GM20000 (cell line): ENCODE data around the gene GNAT1.

Experiments
- DNase-seq: peaks from one replicate; pipeline ENCODE4 v3.0.0; 2012; ENCODE audit warnings: low spot score
- TF ChIP-seq, protein P1 (sequence below): IDR thresholded peaks from 2 replicates; pipeline ENCODE4 v1.5.1; 2012; ENCODE audit warnings: mild to moderate bottlenecking, control low read depth; ENCODE audit errors: extremely low read depth, missing control alignments

The GNAT1 gene

GRCh38 chr3:50189989-50190388 lies 1.4 kb upstream of the GNAT1 start:
- no peak for DNase-seq
- TF ChIP-seq, protein P1, sequence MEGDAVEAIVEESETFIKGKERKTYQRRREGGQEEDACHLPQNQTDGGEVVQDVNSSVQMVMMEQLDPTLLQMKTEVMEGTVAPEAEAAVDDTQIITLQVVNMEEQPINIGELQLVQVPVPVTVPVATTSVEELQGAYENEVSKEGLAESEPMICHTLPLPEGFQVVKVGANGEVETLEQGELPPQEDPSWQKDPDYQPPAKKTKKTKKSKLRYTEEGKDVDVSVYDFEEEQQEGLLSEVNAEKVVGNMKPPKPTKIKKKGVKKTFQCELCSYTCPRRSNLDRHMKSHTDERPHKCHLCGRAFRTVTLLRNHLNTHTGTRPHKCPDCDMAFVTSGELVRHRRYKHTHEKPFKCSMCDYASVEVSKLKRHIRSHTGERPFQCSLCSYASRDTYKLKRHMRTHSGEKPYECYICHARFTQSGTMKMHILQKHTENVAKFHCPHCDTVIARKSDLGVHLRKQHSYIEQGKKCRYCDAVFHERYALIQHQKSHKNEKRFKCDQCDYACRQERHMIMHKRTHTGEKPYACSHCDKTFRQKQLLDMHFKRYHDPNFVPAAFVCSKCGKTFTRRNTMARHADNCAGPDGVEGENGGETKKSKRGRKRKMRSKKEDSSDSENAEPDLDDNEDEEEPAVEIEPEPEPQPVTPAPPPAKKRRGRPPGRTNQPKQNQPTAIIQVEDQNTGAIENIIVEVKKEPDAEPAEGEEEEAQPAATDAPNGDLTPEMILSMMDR: no peak

DNA sequence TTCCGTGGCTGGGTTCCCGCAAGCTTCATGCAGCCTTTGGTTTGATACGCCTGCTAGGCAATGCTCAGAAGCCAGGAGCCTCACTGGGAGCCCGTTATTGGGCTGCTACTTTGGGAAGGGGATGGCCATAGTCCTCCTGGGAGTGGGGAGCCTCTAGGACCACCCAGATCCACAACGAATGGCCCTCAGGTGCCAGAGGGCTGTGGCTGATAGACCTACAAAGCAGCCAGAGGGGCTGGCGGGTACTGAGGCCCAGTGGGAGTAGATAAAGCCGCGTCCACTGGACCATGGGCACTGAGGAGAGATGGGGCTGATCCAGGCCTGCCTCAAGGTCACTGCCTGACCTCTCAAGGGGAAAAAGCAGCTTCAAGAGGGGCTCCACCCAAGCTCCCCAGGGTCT lies 714 bp downstream of the GNAT1 start:
- no peak for DNase-seq
- TF ChIP-seq, protein P1: no peak

GRCh38 chr3:50192689-50193141 lies 1.3 kb downstream of the GNAT1 start:
- TF ChIP-seq, protein P1: peak; percentile 85

DNA sequence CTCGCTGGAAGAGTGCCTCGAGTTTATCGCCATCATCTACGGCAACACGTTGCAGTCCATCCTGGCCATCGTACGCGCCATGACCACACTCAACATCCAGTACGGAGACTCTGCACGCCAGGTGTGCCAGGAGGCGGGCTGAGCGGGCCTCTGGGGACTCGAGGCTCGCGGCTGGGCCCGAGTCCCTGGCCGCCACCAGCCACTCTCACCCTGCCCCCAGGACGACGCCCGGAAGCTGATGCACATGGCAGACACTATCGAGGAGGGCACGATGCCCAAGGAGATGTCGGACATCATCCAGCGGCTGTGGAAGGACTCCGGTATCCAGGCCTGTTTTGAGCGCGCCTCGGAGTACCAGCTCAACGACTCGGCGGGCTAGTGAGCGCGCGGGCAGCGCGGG lies 1.9 kb downstream of the GNAT1 start:
- TF ChIP-seq, protein P1: no peak
- DNase-seq: no peak

More at GRCh38 chr3:50192689-50193141, 1.3 kb downstream of the GNAT1 start:
- DNase-seq: peak; percentile 92

DNA sequence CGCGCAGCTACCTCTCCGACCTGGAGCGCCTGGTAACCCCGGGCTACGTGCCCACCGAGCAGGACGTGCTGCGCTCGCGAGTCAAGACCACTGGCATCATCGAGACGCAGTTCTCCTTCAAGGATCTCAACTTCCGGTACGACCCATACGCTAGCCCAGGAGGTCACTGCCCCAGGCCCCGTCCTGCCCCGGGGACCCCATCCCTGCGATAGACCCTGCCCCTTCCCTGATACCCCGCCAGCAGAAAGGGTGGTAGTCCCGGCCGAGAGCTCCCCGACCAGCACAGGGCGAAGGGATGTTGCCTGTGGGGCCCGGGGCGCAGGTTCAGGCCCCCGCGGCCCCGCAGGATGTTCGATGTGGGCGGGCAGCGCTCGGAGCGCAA lies 2.3 kb downstream of the GNAT1 start:
- TF ChIP-seq, protein P1: no peak
- no peak for DNase-seq

GRCh38 chr3:50194128-50194902 lies 2.9 kb downstream of the GNAT1 start:
- TF ChIP-seq, protein P1: peak; percentile 73
- peak; percentile 91 for DNase-seq

DNA sequence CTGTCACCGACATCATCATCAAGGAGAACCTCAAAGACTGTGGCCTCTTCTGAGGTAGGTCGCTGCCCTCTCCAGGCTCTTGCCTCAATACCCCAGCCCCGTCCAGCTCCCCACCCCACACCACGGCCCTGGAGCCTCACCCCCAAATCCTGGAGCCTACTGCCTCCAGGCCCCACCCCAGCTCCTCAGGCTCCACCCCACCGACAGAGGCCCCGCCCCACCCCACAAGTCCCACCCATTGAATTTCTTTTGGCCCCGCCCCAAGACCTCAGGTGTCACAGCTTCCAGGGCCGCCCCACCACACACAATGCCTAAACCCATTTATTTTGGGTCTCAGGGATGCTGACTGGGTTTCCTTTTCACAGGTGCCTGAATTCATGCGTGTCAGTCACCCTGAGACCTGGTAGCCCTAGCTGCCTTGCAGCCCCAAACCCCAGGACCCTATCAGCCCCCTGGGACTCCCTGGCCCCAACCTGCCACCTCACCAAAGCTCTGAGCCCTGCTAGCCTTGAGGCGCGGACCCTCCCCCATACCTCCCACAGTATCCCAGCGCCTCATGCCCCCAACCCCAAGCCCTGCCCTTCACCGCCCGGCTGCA lies 3.6 kb downstream of the GNAT1 start:
- TF ChIP-seq, protein P1: no peak
- peak; percentile 71 for DNase-seq
